ENCODE data around the gene MEIOSIN. TPM values are rescaled to one million over a fixed set of nuclear protein-coding genes. Genes with fewer than 3 reads are reported as not detected.

MEIOSIN gene
- total RNA-seq, 1 donor from 2014 or later, result not detected

DNA sequence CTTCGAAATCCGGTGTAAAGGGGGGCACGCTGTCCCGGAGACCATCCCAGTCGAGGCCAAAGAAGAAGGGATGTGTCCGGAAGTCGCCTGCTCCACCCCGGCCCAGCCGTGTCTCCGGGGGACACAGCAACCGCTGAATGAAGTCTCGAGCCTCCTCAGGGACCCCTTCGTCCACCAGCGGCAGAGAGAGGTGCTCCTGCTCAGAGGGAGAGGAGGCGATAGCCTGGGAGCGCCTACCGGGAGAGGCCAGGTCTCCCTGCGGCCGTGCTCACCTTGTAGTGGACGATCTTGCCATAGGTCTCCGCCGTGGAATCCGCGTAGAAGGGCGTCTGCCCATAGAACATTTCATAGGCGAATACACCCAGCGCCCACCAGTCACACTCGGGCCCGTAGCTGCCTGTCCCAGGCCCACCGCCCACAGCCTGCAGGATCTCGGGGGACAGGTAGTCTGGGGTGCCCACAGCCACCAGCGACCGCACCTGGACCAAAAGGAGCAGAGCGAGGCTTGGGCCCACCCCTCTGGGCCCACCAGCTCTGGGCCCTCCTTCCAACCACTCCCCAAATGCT is 44.2 kb downstream of the MEIOSIN start:
- intact Hi-C loops (cut with micrococcal nuclease), result loop anchor here (10.0 kb wide), 1 partner anchor 487 kb away; no protein-coding TSS in a partner anchor

DNA sequence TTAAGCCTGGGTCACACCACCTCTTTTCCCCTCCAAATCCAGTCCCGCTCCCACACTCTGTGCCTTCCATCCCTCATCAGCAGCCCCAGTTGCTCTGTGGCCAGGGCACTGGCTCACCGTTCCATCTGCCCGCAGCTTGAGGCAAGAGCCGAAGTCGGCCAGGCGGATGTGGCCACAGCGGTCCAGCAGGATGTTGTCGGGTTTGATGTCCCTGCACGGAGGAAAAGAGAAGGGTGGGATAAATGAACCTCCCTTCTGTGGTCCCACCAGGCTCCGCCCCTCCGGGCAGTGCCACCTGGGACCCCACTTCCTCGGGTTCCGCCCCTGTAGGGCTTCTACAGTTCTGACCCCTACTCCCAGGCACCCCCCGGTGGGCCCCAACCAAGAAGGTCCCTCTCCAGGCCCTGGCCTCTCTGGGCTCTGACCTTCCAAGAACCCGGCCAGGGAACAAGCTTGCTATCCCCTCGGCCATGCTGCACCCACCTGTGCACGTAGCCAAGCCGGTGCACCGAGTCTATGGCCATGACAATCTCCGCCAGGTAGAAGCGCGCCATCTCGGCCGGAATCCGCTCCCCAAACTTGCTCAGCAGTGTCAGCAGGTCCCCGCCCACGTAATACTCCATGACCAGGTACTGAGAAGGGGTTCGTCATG is 44.9 kb downstream of the MEIOSIN start:
- intact Hi-C loops (cut with micrococcal nuclease), result loop anchor here (2.0 to 10.0 kb wide), 2 partner anchors 61 to 487 kb away; no protein-coding TSS in a partner anchor

DNA sequence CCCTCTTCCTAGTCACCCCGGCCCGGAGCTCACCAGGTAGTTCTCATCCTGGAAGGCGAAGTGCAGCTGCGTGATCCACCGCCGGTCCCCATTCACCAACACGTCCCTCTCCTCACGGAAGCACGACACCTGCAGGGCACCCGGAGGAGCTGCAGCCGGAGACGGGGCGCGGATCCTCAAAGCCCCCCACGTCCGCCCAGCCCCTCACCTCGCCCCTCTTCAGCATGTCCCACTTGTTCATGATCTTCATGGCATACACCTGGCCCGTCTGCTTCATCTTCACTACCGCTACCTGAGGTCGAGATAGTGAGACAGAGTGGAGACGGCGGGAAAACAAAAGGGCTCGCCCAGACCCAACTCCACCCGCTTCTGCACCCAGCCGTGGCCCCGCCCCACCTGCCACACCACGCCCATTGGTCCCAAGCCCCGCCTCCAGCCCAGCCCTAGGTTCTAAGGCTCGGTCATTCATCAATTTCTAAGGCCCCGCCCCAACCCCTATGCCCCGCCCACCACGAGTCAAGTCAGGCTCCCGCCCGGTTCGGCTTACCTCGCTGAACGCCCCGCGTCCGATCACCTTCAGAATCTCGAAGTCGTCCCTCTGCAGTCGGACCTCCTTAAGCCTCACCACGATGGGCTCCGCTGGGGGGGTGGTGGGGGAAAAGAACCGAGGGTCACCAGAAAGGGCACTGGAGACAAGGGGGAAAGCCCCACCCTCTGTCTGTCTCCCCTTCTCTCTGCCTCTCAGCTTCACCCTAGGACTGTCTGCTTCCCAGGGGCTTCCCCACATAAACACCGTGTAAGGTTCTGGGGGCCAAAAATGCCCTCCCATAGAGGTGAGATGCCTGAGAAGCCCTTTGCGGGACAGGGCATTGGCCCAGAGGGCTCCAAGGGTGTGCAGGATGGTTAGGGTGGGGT is 46.2 kb downstream of the MEIOSIN start:
- intact Hi-C loops (cut with micrococcal nuclease), result loop anchor here (1.0 to 10.0 kb wide), 7 partner anchors 9 to 1736 kb away; partner anchors contain the start of genes DMWD, NAPA, QPCTL and SYMPK

- intact Hi-C loops (cut with micrococcal nuclease), result no loop called here
Measured at GRCh38 chr19:45780146-45780447, 46.9 kb downstream of the MEIOSIN start.

DNA sequence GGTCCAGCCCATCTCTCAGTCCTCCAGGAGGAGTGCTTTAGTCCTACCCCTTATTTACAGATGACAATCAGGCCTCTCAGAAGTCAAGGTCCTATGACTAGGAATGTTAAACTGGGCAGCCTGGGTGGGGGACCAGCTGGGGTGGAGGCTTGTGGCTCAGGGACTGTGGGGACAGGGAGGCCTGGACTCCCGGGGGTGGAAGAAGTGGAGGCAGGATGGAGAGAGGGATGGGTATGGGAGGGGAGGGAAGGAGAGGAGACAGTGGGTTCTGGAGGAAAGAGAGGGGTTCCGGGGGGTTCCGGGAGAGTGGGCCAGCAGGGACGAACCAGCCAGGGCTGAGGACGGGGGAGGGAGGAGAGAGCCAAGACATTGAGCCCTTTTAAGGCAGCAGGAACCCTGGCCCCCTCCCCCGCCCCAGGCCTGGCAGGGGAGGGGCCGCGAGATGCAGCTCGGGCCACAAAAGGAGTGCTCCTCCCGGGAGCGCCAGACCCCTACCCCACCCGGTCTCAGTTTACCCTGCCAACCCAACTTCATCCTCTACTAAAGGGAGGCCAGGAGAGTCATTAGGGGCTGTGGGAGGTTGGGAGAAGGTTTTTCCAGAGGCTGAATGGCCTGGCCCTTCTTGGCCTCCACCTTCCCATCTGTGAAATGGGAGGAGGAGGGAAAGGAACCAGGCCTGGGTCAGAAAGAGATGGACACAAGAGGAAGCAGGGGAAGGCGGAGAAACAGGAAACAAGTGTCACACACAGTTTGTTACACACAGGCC is 47.4 kb downstream of the MEIOSIN start:
- intact Hi-C loops (cut with micrococcal nuclease), result no loop called here

- intact Hi-C loops (cut with micrococcal nuclease), result no loop called here
Measured at GRCh38 chr19:45781214-45782161, 48.2 kb downstream of the MEIOSIN start.

GRCh38 chr19:45782162-45782691 is 49.0 kb downstream of the MEIOSIN start, which contains the start of gene DMPK:
Gene DMPK (minus strand): TSS chr19:45782490. CDS start chr19:45782352, 138 bp downstream.
- intact Hi-C loops (cut with micrococcal nuclease), result no loop called here

- intact Hi-C loops (cut with micrococcal nuclease), result no loop called here
Measured at GRCh38 chr19:45782820-45783785, 49.9 kb downstream of the MEIOSIN start.

- intact Hi-C loops (cut with micrococcal nuclease), result no loop called here
Measured at GRCh38 chr19:45784096-45784495, 50.9 kb downstream of the MEIOSIN start.

GRCh38 chr19:45785097-45785496 is 51.9 kb downstream of the MEIOSIN start:
- intact Hi-C loops (cut with micrococcal nuclease), result no loop called here

DNA sequence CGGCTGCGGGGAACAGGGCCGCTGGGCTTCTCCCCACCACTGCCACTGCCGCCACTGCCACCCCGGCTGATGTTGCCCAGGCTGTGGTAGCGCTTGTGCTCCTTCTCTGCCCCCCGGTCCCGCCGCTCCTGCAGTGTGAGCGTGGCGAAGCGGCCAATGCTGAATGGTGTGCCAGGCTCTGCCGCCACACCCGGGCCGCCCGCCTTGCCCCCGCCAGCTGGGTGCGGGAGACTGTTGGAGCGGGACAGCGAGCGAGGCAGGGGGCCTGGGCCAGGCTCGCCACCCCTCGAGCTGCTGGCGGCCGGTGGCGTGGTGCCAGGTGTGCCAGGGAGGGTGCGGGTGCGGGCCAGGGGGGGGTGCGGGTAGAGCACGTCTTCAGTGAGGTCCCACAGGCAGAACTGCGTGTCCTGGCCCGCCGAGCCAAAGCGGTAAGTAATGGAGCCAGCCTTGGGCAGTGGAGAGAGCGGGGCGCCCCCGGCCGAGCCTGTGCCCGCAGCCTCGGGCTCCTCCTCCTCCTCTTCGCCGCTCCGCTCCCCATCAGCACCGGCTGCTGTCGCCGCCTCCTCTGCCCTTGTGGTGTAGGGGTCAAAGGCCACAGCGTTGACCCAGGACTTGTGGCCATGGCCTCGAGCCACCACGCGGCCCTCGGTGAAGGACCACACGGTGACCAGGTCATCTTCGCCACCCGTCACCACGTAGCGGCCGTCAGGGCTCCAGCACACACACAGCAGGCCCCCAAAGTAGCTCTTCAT is 52.7 kb downstream of the MEIOSIN start:
- intact Hi-C loops (cut with micrococcal nuclease), result no loop called here

- intact Hi-C loops (cut with micrococcal nuclease), result no loop called here
Measured at GRCh38 chr19:45786533-45786894, 53.3 kb downstream of the MEIOSIN start.

DNA sequence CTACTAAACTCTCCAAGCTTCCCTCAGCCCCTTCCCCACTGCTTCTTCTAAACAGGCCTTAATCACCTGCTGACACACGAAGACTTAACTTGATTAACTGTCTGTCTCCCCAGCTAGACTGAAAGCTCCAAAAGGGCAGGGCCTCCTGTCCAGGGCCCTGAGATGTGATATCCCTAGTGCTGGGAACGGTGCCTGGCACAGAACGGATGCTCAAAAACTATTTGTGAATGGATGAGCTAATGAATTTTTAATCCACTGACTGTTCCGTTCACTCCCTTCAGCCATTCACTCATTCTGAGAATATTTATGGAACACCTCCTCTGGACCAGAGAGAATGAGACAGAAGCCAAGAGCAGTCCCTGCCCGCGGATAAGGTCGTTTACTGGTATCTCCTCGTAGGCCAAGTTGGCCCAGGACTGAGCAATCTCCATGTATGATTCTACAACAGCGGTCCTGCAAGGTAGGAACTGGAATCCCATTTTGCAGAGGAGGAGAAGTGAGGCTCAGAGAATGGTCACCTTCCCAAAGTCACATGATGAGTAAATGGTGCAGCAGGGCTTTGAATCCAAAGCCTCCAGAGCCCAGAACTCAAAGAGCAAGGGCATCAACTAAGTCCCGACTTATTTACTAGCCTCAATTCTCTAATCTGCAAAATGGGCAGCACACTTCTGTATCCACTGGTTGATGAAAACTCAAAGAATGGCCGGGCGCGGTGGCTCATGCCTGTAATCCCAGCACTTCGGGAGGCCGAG is 56.0 kb downstream of the MEIOSIN start:
- intact Hi-C loops (cut with micrococcal nuclease), result no loop called here

- intact Hi-C loops (cut with micrococcal nuclease), result loop anchor here (1.0 to 5.0 kb wide), 5 partner anchors 26 to 921 kb away; partner anchors contain the start of genes FBXO46 and VASP
Measured at GRCh38 chr19:45790942-45791341, 57.7 kb downstream of the MEIOSIN start.

- intact Hi-C loops (cut with micrococcal nuclease), result loop anchor here (1.0 to 5.0 kb wide), 8 partner anchors 13 to 920 kb away; partner anchors contain the start of genes FBXO46, IRF2BP1, QPCTL and VASP
Measured at GRCh38 chr19:45791744-45792469, 58.7 kb downstream of the MEIOSIN start.

DNA sequence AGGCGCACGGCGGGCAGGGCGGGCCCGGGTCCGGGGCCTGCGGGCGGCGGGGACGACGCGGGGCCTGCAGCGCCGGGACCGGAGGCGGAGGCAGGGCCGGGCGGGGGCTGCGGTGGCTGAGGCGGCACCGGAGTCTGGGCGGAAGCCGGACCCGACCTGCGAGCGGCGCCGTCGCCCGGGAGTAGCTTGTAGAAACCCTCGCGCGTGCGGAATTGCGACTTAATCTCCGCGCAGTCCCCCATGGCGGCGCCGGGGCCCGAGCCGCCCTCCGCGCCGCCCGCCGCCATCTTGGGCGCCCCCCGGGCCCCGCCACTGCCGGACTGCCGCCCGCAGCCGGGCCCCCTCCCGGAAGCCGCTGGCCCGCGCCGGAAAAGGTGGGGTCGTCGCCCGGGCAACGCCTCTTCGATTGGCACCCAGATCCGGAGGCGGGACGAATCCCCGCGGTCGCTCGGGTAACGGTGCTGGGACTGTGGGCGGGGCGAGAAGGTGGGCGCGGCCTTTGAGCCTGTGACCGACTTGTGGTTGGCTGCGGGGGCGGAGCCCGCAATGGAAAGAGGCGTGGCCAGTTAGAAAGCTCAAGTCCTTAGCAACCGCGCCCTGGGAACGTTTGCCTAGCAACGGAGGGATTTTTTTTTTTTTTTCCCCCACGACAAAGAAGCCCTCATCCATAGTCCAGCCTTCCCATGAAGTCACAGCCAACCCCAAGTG is 59.4 kb downstream of the MEIOSIN start, which contains the start of gene DMWD:
Gene DMWD (minus strand): TSS at position 376 of the 708 bp plus-strand sequence. CDS start 89 bp downstream, at position 287.
- intact Hi-C loops (cut with micrococcal nuclease), result loop anchor here (1.0 to 5.0 kb wide), 8 partner anchors 13 to 920 kb away; partner anchors contain the start of genes IRF2BP1, QPCTL, SYMPK and VASP

Data from T-helper 1 cell treated with Interleukin-12 subunit alpha and Interleukin-12 subunit beta and Interleukin-4 antibody, amounts not matched to agents 30 ng/mL and 1 ng/mL, for 36 hours (primary cell).